GM12875 (cell line): Measurements from ENCODE around the gene CAD.

ENCODE experiments used
- H3K4me3 ChIP-seq: one replicate; pipeline ENCODE4 v1.5.1; 2011; ENCODE audit warnings: low read depth, low read length, control low read depth
- CTCF ChIP-seq: IDR thresholded peaks from 2 replicates; pipeline ENCODE4 v1.5.1; 2011; ENCODE audit warnings: low read depth, mild to moderate bottlenecking, control low read depth, inconsistent platforms, low read length, moderate library complexity, borderline replicate concordance; ENCODE audit not compliant: insufficient read depth

Gene CAD

GRCh38 chr2:27177441-27178351 is 39.5 kb upstream of the CAD start:
- no peak for TF ChIP-seq CTCF
- H3K4me3 ChIP-seq, result no peak overlapping the region

- H3K4me3 ChIP-seq, result no peak overlapping the region
- TF ChIP-seq CTCF, result no peak
Measured at GRCh38 chr2:27178469-27178868, 38.7 kb upstream of the CAD start.

- TF ChIP-seq CTCF, result no peak
- H3K4me3 ChIP-seq, result no peak overlapping the region
Measured at GRCh38 chr2:27179344-27180000, 37.7 kb upstream of the CAD start.

GRCh38 chr2:27182346-27182745 is 34.8 kb upstream of the CAD start:
- no peak overlapping the region for H3K4me3 ChIP-seq
- no peak for TF ChIP-seq CTCF

- H3K4me3 ChIP-seq, result no peak overlapping the region
- TF ChIP-seq CTCF, result no peak
Measured at GRCh38 chr2:27184115-27184514, 33.1 kb upstream of the CAD start.

GRCh38 chr2:27185331-27186026 is 31.7 kb upstream of the CAD start:
- H3K4me3 ChIP-seq, result no peak overlapping the region
- no peak for TF ChIP-seq CTCF
